ENCODE results near the gene ZFYVE26.
A peak's percentile ranks its signal among the peaks of the same experiment; 100 is the strongest.

ZFYVE26 gene

DNA sequence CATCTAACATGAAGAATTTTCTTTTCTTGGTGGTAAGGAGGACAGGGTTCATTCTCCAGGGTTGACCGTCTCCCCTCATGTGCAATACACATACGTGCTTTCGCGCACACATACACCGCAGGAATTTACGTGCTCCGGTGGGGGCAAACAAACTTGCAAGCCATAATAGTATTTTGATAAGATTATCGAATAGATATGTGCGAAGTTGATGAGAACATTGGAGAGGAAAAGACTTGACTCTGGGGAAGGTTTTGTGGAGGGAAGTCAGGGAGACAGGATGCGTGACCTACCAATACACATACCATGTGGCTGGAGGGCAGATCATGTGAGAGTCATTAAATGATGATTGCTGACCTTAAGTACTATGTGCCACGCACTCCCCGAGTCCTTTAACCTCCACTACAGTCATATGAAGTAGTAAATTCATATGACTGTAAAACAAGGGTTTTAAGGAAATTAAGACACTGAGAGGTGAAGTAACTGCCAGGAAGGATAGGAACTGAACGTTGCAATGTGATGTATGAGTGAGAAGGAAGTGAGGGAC is 4.1 kb upstream of the ZFYVE26 start (continued):
- TF ChIP-seq, protein P1, sequence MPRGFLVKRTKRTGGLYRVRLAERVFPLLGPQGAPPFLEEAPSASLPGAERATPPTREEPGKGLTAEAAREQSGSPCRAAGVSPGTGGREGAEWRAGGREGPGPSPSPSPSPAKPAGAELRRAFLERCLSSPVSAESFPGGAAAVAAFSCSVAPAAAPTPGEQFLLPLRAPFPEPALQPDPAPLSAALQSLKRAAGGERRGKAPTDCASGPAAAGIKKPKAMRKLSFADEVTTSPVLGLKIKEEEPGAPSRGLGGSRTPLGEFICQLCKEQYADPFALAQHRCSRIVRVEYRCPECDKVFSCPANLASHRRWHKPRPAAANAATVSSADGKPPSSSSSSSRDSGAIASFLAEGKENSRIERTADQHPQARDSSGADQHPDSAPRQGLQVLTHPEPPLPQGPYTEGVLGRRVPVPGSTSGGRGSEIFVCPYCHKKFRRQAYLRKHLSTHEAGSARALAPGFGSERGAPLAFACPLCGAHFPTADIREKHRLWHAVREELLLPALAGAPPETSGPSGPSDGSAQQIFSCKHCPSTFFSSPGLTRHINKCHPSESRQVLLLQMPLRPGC (tag by site-specific recombination; IDR thresholded peaks at IDR 0.05): 0 out of 2 replicates have a peak, but pooled peaks have one; percentile 41
- TF ChIP-seq REPIN1 (tag by site-specific recombination; IDR thresholded peaks at IDR 0.05; ENCODE audit: low read depth): no peak
- TF ChIP-seq, protein P2, sequence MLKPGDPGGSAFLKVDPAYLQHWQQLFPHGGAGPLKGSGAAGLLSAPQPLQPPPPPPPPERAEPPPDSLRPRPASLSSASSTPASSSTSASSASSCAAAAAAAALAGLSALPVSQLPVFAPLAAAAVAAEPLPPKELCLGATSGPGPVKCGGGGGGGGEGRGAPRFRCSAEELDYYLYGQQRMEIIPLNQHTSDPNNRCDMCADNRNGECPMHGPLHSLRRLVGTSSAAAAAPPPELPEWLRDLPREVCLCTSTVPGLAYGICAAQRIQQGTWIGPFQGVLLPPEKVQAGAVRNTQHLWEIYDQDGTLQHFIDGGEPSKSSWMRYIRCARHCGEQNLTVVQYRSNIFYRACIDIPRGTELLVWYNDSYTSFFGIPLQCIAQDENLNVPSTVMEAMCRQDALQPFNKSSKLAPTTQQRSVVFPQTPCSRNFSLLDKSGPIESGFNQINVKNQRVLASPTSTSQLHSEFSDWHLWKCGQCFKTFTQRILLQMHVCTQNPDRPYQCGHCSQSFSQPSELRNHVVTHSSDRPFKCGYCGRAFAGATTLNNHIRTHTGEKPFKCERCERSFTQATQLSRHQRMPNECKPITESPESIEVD (tag by site-specific recombination; IDR thresholded peaks at IDR 0.05): 0 out of 2 replicates have a peak, but pooled peaks have one; percentile 23
- TF ChIP-seq ZNF274 (IDR thresholded peaks at IDR 0.05; ENCODE audit: low read length): no peak
- TF ChIP-seq ZNF274 (tag by site-specific recombination; IDR thresholded peaks at IDR 0.05; ENCODE audit: borderline replicate concordance): no peak
- no peak for TF ChIP-seq ZNF830 (tag by site-specific recombination; IDR thresholded peaks at IDR 0.05; ENCODE audit: low read depth)
- TF ChIP-seq ZBTB17 (tag by site-specific recombination; IDR thresholded peaks at IDR 0.05): peak; percentile 23; the same call in 1 of the 2 replicates
- no peak for TF ChIP-seq ZNF548 (tag by site-specific recombination; IDR thresholded peaks at IDR 0.05)
- 0 out of 2 replicates have a peak, but pooled peaks have one; percentile 15 for TF ChIP-seq ZEB2 (tag by site-specific recombination; IDR thresholded peaks at IDR 0.05)
- no peak for TF ChIP-seq ZNF302 (tag by site-specific recombination; IDR thresholded peaks at IDR 0.05; ENCODE audit: low read depth)
- TF ChIP-seq ZNF175 (tag by site-specific recombination; IDR thresholded peaks at IDR 0.05): no peak
- TF ChIP-seq, protein P3, sequence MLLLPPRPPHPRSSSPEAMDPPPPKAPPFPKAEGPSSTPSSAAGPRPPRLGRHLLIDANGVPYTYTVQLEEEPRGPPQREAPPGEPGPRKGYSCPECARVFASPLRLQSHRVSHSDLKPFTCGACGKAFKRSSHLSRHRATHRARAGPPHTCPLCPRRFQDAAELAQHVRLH (tag by site-specific recombination; IDR thresholded peaks at IDR 0.05): 0 out of 2 replicates have a peak, but pooled peaks have one; percentile 10
- TF ChIP-seq MYNN (tag by site-specific recombination; IDR thresholded peaks at IDR 0.05; ENCODE audit: borderline replicate concordance): no peak
- TF ChIP-seq, protein P4, sequence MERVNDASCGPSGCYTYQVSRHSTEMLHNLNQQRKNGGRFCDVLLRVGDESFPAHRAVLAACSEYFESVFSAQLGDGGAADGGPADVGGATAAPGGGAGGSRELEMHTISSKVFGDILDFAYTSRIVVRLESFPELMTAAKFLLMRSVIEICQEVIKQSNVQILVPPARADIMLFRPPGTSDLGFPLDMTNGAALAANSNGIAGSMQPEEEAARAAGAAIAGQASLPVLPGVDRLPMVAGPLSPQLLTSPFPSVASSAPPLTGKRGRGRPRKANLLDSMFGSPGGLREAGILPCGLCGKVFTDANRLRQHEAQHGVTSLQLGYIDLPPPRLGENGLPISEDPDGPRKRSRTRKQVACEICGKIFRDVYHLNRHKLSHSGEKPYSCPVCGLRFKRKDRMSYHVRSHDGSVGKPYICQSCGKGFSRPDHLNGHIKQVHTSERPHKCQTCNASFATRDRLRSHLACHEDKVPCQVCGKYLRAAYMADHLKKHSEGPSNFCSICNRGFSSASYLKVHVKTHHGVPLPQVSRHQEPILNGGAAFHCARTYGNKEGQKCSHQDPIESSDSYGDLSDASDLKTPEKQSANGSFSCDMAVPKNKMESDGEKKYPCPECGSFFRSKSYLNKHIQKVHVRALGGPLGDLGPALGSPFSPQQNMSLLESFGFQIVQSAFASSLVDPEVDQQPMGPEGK (tag by site-specific recombination; IDR thresholded peaks at IDR 0.05): peak; percentile 28; the same call in 1 of the 2 replicates
- no peak for TF ChIP-seq ZNF621 (tag by site-specific recombination; IDR thresholded peaks at IDR 0.05)
- no peak for TF ChIP-seq ZNF221 (tag by site-specific recombination; IDR thresholded peaks at IDR 0.05; ENCODE audit: borderline replicate concordance)
- TF ChIP-seq ZNF707 (tag by site-specific recombination; IDR thresholded peaks at IDR 0.05): no peak
- no peak for TF ChIP-seq ZNF571 (tag by site-specific recombination; IDR thresholded peaks at IDR 0.05)
- no peak for TF ChIP-seq ZXDB (tag by site-specific recombination; IDR thresholded peaks at IDR 0.05)
- no peak for TF ChIP-seq ZNF792 (tag by site-specific recombination; IDR thresholded peaks at IDR 0.05)
- TF ChIP-seq ZNF658 (tag by site-specific recombination; IDR thresholded peaks at IDR 0.05): no peak
- no peak for TF ChIP-seq ZNF626 (tag by site-specific recombination; IDR thresholded peaks at IDR 0.05)
- no peak for TF ChIP-seq ZNF184 (tag by site-specific recombination; IDR thresholded peaks at IDR 0.05)
- TF ChIP-seq ZNF366 (tag by site-specific recombination; conservative IDR thresholded peaks at IDR 0.05): peak; percentile 48
